HepG2 (cell line): Measurements from ENCODE around the gene TMEM247. TPM values are rescaled to one million over a fixed set of nuclear protein-coding genes. Genes with fewer than 3 reads are reported as not detected.

ENCODE experiments used
- ATAC-seq: fragments of 200-7000 bp; cut with Tn5 transposase; 3 replicates; pipeline ENCODE4 v1.9.1; 2020; ENCODE audit warnings: mild to moderate bottlenecking, moderate library complexity
- BruUV-seq: library from RNA; stranded (reverse); fragments of 400-500 nt; replicated peaks from 2 replicates; lab custom pipeline; 2021; lab: Mats Ljungman, UMichigan
- CTCF ChIA-PET: fragments of 300-600 bp; formaldehyde crosslinking; extraction: SDS; loops from one replicate; lab custom pipeline; 2021; ENCODE audit warnings: low total read pairs, inconsistent platforms, low intra/inter-chr PET ratio; lab: Yijun Ruan, JAX
- POLR2A ChIA-PET: fragments of 350-600 bp; sonication (Branson Sonifier 250); formaldehyde crosslinking; loops from one replicate; lab custom pipeline; 2020; ENCODE audit warnings: antibody characterized with exemption, inconsistent platforms; lab: Yijun Ruan, JAX
- DNase-seq: peaks from one replicate; pipeline ENCODE4 v3.0.0-alpha.2; 2015; ENCODE audit warnings: low spot score
- FAIRE-seq: peaks from 3 replicates; lab custom pipeline; 2011; peaks lifted over from hg19 to GRCh38; lab: Jason Lieb, UNC
- H2AFZ ChIP-seq: one replicate; pipeline ENCODE4 v1.6.1; 2011; ENCODE audit warnings: low read length, inconsistent platforms
- H3K27ac ChIP-seq: fragments of 300-600 bp; 3 replicates; pipeline ENCODE4 v1.8.0; 2011; ENCODE audit warnings: mixed run types, mild to moderate bottlenecking, mixed read lengths, low read length, inconsistent platforms; ENCODE audit not compliant: insufficient read depth; ENCODE audit errors: extremely low read length
- H3K27me3 ChIP-seq, 2 experiments: fragments of 200-600 bp in 1 of 2; 2 replicates in 1 of 2; 3 replicates in 1 of 2; pipeline versions ENCODE4 v1.6.0 to v1.8.0; 2011; ENCODE audit warnings: low read length in 2 of 2, mild to moderate bottlenecking in 2 of 2, moderate library complexity in 2 of 2, inconsistent platforms in 1 of 2; ENCODE audit not compliant: insufficient read depth in 2 of 2, control insufficient read depth in 1 of 2
- H3K36me3 ChIP-seq, 2 experiments: fragments of 200-600 bp in 1 of 2; replicated peaks in 1 of 2; 2 replicates in 1 of 2; 3 replicates in 1 of 2; pipeline versions ENCODE4 v1.5.1 to v1.8.0; 2011; ENCODE audit warnings: low read length in 2 of 2, inconsistent platforms in 1 of 2; ENCODE audit not compliant: insufficient read depth in 2 of 2, control insufficient read depth in 1 of 2
- H3K4me1 ChIP-seq: 2 replicates; pipeline ENCODE4 v1.5.1; 2012; ENCODE audit warnings: low read length, inconsistent platforms; ENCODE audit not compliant: insufficient read depth
- H3K4me2 ChIP-seq: 2 replicates; pipeline ENCODE4 v1.6.0; 2011; ENCODE audit warnings: low read depth, low read length, inconsistent platforms
- H3K4me3 ChIP-seq, 3 experiments: fragments of 200-600 bp in 1 of 3; sonication (generic), shearing (Covaris generic) in 1 of 3; replicated peaks in 1 of 3; 2 replicates each; pipeline ENCODE4 v1.5.1; 2011 to 2016; ENCODE audit warnings: low read length in 3 of 3, inconsistent platforms in 2 of 3, low read depth in 2 of 3, mild to moderate bottlenecking in 2 of 3, control low read depth in 1 of 3, mixed read lengths in 1 of 3; ENCODE audit not compliant: insufficient read depth in 1 of 3
- H3K79me2 ChIP-seq: one replicate; pipeline ENCODE4 v1.6.1; 2011; ENCODE audit warnings: low read length, inconsistent platforms; ENCODE audit not compliant: insufficient read depth
- H3K9ac ChIP-seq: 2 replicates; pipeline ENCODE4 v1.6.0; 2011; ENCODE audit warnings: mild to moderate bottlenecking, low read depth, low read length, inconsistent platforms; ENCODE audit not compliant: insufficient read depth
- H3K9me3 ChIP-seq: 2 replicates; pipeline ENCODE4 v1.5.1; 2012; ENCODE audit warnings: mild to moderate bottlenecking, low read length
- H4K20me1 ChIP-seq: 2 replicates; pipeline ENCODE4 v1.6.0; 2011; ENCODE audit warnings: inconsistent platforms, mild to moderate bottlenecking, low read length, moderate library complexity; ENCODE audit not compliant: insufficient read depth
- HCFC1 ChIP-seq: fragments of 150-350 bp; IDR thresholded peaks from 2 replicates; pipeline ENCODE4 v1.6.1; 2014; ENCODE audit warnings: low read depth, low read length
- KDM5B ChIP-seq: sonication (generic); formaldehyde crosslinking; IDR thresholded peaks from 2 replicates; pipeline ENCODE4 v1.4.0; 2020; ENCODE audit warnings: missing genetic modification reagents, mild to moderate bottlenecking, borderline replicate concordance
- MAFF ChIP-seq: IDR thresholded peaks from 2 replicates; pipeline ENCODE4 v1.6.1; 2011; ENCODE audit warnings: low read depth, low read length, improper control_type of control experiment
- MXI1 ChIP-seq: IDR thresholded peaks from 3 replicates; pipeline ENCODE4 v1.6.1; 2012; ENCODE audit warnings: low read depth, low read length, inconsistent platforms, borderline replicate concordance
- PHF21A ChIP-seq: sonication (generic); formaldehyde crosslinking; IDR thresholded peaks from 2 replicates; pipeline ENCODE4 v1.5.0; 2020; ENCODE audit warnings: mild to moderate bottlenecking, missing genetic modification reagents
- PITX1 ChIP-seq: sonication (generic); formaldehyde crosslinking; IDR thresholded peaks from 2 replicates; pipeline ENCODE4 v1.5.1; 2020; ENCODE audit warnings: mild to moderate bottlenecking, missing genetic modification reagents
- PPARG ChIP-seq: conservative IDR thresholded peaks from 2 replicates; pipeline ENCODE4 v1.6.1; 2016; ENCODE audit warnings: missing biosample characterization, missing genetic modification reagents
- SOX13 ChIP-seq, 3 experiments: fragments of 450-650 bp in 1 of 3; sonication (generic) in 1 of 3; formaldehyde crosslinking in 1 of 3; IDR thresholded peaks in 2 of 3; conservative IDR thresholded peaks in 1 of 3; 2 replicates each; pipeline versions ENCODE4 v1.5.0 to v1.6.1; 2016 to 2020; ENCODE audit warnings: antibody characterized with exemption in 1 of 3, mild to moderate bottlenecking in 1 of 3, missing compliant biosample characterization in 1 of 3, missing genetic modification reagents in 1 of 3, moderate library complexity in 1 of 3
- YEATS4 ChIP-seq: sonication (generic); formaldehyde crosslinking; IDR thresholded peaks from 2 replicates; pipeline ENCODE4 v1.4.0; 2020; ENCODE audit warnings: missing genetic modification reagents, borderline replicate concordance
- ZNF263 ChIP-seq: sonication (generic); formaldehyde crosslinking; IDR thresholded peaks from 2 replicates; pipeline ENCODE4 v1.4.0; 2020; ENCODE audit warnings: missing genetic modification reagents
- ZNF274 ChIP-seq: sonication (generic); formaldehyde crosslinking; IDR thresholded peaks from 2 replicates; pipeline ENCODE4 v1.5.1; 2020; ENCODE audit warnings: mild to moderate bottlenecking, missing genetic modification reagents
- ZNF749 ChIP-seq: sonication (generic); formaldehyde crosslinking; IDR thresholded peaks from 2 replicates; pipeline ENCODE4 v1.8.0; 2022; ENCODE audit warnings: mild to moderate bottlenecking, missing genetic modification reagents, moderate library complexity, borderline replicate concordance
- WGBS: methylation state at CpG from one replicate; pipeline ENCODE4 v1.1.6; 2017; ENCODE audit warnings: low lambda C conversion rate; 5-methylcytosine and 5-hydroxymethylcytosine counted together
- in situ Hi-C: cut with HindIII; loops from 2 replicates; pipeline ENCODE4 v1.10.0; 2017; ENCODE audit warnings: low pct_unique_long_range_greater_than_20kb; ENCODE audit not compliant: extremely low pct_ligation_motif_present
- intact Hi-C: fragments of 100-400 bp; cut with micrococcal nuclease; formaldehyde crosslinking; loops from one replicate; pipeline ENCODE4 v1.10.0; 2022; ENCODE audit not compliant: unreplicated experiment
- polyA plus RNA-seq, 8 experiments: library from polyadenylated mRNA; depleted of rRNA in 3 of 8; stranded (reverse) in 7 of 8; unstranded in 1 of 8; fragments of >200 nt; fragmentation: Illumina TruSeq in 4 of 8; extraction: Trizol in 4 of 8; gene quantifications; 2 replicates each; pipeline versions ENCODE4 v1.2.1 to v1.2.3, GENCODE V29; 2011 to 2016; ENCODE audit warnings: low read depth in 4 of 8, missing spikeins in 1 of 8, mixed read lengths in 1 of 8; ENCODE audit not compliant: insufficient read depth in 1 of 8
- total RNA-seq, 5 experiments: library from RNA; depleted of rRNA; stranded (reverse); fragments of >200 nt; fragmentation: Illumina TruSeq; extraction: Trizol; gene quantifications; 2 replicates each; pipeline ENCODE4 v1.2.3, GENCODE V29; 2016; ENCODE audit warnings: low read depth in 1 of 5

Gene TMEM247
- total and polyA plus RNA-seq, 2 of the 13 experiments (the other 11 are each of a cell fraction or from before 2014, with no cell fraction given): not detected

GRCh38 chr2:46519265-46519664 lies 39.9 kb downstream of the TMEM247 start:
- Histone ChIP-seq H3K27ac (no peak overlapping the region), H3K9me3 (0 out of 2 replicates have a peak, but pooled peaks cover 5% of the 10 kb centered on the region), H3K4me3 (no peak overlapping the region), H3K4me2 (no peak overlapping the region), H2AFZ (no peak overlapping the region), H3K4me1 (no peaks in the 10 kb centered on the region; the same call in 1 of the 2 replicates), H3K27me3 (peaks cover 0 to 4% of the 10 kb centered on the region in 2 experiments; a peak in 3 of 5 replicates), H3K9ac (no peak overlapping the region), H3K79me2 (no peaks in the 10 kb centered on the region), H4K20me1 (no peaks in the 10 kb centered on the region), H3K36me3 (no peaks in the 10 kb centered on the region)
- FAIRE-seq (no peak), ATAC-seq (no peak), DNase-seq (no peak)
- 50% methylated on average over 7 of the region's 7 CpGs for WGBS
- no TSS peak for BruUV-seq
- TF ChIP-seq MAFF (no peak), ZNF274 (CRISPR knock-in tag) (no peak), PPARG (CRISPR knock-in tag) (no peak), ZNF749 (CRISPR knock-in tag) (no peak), PITX1 (CRISPR knock-in tag) (no peak), KDM5B (CRISPR knock-in tag) (no peak), SOX13 (IDR thresholded peaks at IDR 0.05) (no peak), SOX13 (CRISPR knock-in tag; conservative IDR thresholded peaks at IDR 0.05 in 1 of 2, IDR thresholded peaks at IDR 0.05 in 1 of 2) (no peak), ZNF263 (no peak), PHF21A (no peak), YEATS4 (CRISPR knock-in tag) (no peak), MXI1 (no peak), HCFC1 (no peak)
- intact Hi-C loops (no loop called here), in situ Hi-C loops (no loop called here)
- POLR2A ChIA-PET: no interaction called here
- CTCF ChIA-PET: no interaction called here
